ENCODE results near the gene NSL1. TPM values are rescaled to one million over a fixed set of nuclear protein-coding genes. Genes with fewer than 3 reads are reported as not detected.

The NSL1 gene
- total and polyA plus RNA-seq, 9 of the 15 experiments (the other 6 are each of a cell fraction or from before 2014, with no cell fraction given) = 53.5 to 108 (median 59.1) TPM

DNA sequence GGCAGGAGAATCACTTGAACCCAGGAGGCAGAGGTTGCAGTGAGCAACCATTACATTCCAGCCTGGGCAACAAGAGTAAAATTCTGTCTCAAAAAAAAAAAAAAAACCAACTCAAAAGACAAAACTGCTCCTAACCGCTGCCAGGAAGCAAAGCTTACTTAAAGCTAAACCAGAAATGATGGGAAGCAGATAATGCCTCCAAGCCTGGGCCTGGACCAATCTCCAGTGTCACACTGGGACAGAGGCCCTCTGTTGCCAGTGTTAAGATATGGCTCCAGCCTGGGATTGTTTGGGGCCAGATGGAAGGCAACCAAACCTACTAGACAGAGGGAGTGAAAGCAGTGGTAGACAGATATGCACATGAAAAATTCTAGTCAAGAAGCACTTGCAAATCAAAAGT is 36.9 kb downstream of the NSL1 start:
- H3K4me3 ChIP-seq = no peak overlapping the region
- H3K4me2 ChIP-seq (ENCODE audit: insufficient read depth, low read length) = no peak overlapping the region
- WGBS (ENCODE audit: insufficient coverage, low coverage, missing lambda C conversion rate) = 60% methylated on average over 1 of the region's 1 CpG
- no peaks in the 10 kb centered on the region for H3K27me3 ChIP-seq (ENCODE audit: control insufficient read depth in 2 of 2, insufficient read depth in 2 of 2, low read length in 2 of 2)
- DNase-seq (ENCODE audit: extremely low read depth in 1 of 4, low spot score in 3 of 4) = peak in 2 of 4 experiments; percentile 16 to 25
- in situ Hi-C loops (cut with MboI) (no loop called here), intact Hi-C loops (cut with micrococcal nuclease) (no loop called here)
- H3K27ac ChIP-seq (ENCODE audit: extremely low read depth, low read depth, low read length) = no peak overlapping the region
- no TSS peak for BruUV-seq (replicated peaks)
- ChIA-PET POLR2A (interaction anchor here (0.6 to 1.0 kb wide), 2 partner anchors 13 to 307 kb away, joined by 3 to 4 read pairs; no protein-coding TSS in a partner anchor), CTCF (ENCODE audit: low intra/inter-chr PET ratio) (no interaction called here)
- peaks cover 16% of the 10 kb centered on the region for H3K36me3 ChIP-seq (ENCODE audit: control insufficient read depth, insufficient read depth, low read length)
- no peaks in the 10 kb centered on the region for H3K9me3 ChIP-seq (replicated peaks; ENCODE audit: control insufficient read depth, insufficient read depth, low read depth, low read length)
- peaks cover 7% of the 10 kb centered on the region; the same call in 1 of the 2 replicates for H4K20me1 ChIP-seq (replicated peaks; ENCODE audit: control insufficient read depth, insufficient read depth, low read length)
- peaks cover 25% of the 10 kb centered on the region for H3K79me2 ChIP-seq (ENCODE audit: control insufficient read depth, insufficient read depth, low read length)
- peaks cover 2% of the 10 kb centered on the region for H3K9me1 ChIP-seq (ENCODE audit: control insufficient read depth, insufficient read depth, low read length)
- H3K9ac ChIP-seq (ENCODE audit: insufficient read depth in 1 of 2, low read depth in 2 of 2, low read length in 2 of 2) = no peak overlapping the region
- H2AFZ ChIP-seq (ENCODE audit: low read depth, low read length) = no peak overlapping the region
- H3K4me1 ChIP-seq (replicated peaks in 1 of 2; ENCODE audit: control insufficient read depth in 2 of 2, insufficient read depth in 2 of 2, low read length in 2 of 2) = peaks cover 0 to 2% of the 10 kb centered on the region in 2 experiments; a peak in 1 of 5 replicates
- FAIRE-seq = no peak
- peak; percentile 56; the same call in 2 of the 3 replicates for ATAC-seq
- TF ChIP-seq ZBTB17 (CRISPR knock-in tag; IDR thresholded peaks at IDR 0.05) = no peak
- TF ChIP-seq ZNF133 (CRISPR knock-in tag; IDR thresholded peaks at IDR 0.05) = no peak
- TF ChIP-seq ZNF318 (IDR thresholded peaks at IDR 0.05; ENCODE audit: borderline replicate concordance in 1 of 2, low read depth in 1 of 2) = no peak
- TF ChIP-seq ZNF561 (CRISPR knock-in tag; conservative IDR thresholded peaks at IDR 0.05) = no peak
- TF ChIP-seq ZNF512 (tag; IDR thresholded peaks at IDR 0.05) = no peak
- TF ChIP-seq NR2C1 (IDR thresholded peaks at IDR 0.05) = no peak
- no peak for TF ChIP-seq NR2C1 (tag; IDR thresholded peaks at IDR 0.05)
- TF ChIP-seq NFXL1 (CRISPR knock-in tag; IDR thresholded peaks at IDR 0.05) = no peak
- no peak for TF ChIP-seq NONO (IDR thresholded peaks at IDR 0.05; ENCODE audit: low read depth in 2 of 2, low read length in 1 of 2)
- TF ChIP-seq, protein P1, sequence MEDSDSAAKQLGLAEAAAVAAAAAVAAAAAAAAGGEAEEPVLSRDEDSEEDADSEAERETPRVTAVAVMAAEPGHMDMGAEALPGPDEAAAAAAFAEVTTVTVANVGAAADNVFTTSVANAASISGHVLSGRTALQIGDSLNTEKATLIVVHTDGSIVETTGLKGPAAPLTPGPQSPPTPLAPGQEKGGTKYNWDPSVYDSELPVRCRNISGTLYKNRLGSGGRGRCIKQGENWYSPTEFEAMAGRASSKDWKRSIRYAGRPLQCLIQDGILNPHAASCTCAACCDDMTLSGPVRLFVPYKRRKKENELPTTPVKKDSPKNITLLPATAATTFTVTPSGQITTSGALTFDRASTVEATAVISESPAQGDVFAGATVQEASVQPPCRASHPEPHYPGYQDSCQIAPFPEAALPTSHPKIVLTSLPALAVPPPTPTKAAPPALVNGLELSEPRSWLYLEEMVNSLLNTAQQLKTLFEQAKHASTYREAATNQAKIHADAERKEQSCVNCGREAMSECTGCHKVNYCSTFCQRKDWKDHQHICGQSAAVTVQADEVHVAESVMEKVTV (CRISPR knock-in tag; IDR thresholded peaks at IDR 0.05) = no peak
- no peak for TF ChIP-seq MTF1 (CRISPR knock-in tag; IDR thresholded peaks at IDR 0.05; ENCODE audit: borderline replicate concordance)

Data from K562 (cell line).